HepG2 (cell line): ENCODE data around the gene SRRM2. TPM values are rescaled to one million over a fixed set of nuclear protein-coding genes. Genes with fewer than 3 reads are reported as not detected.

Experiments used
- AGO1 ChIP-seq: fragments of 200-400 bp; formaldehyde crosslinking; IDR thresholded peaks from 2 replicates; pipeline ENCODE4 v1.6.1; 2017; ENCODE audit warnings: mild to moderate bottlenecking, low read depth, low read length, moderate library complexity; ENCODE audit not compliant: poor library complexity, severe bottlenecking
- DR1 ChIP-seq: sonication (generic); formaldehyde crosslinking; IDR thresholded peaks from 2 replicates; pipeline ENCODE4 v1.8.0; 2021; ENCODE audit warnings: mild to moderate bottlenecking, missing genetic modification reagents, inconsistent platforms
- GABPB1 ChIP-seq: IDR thresholded peaks from 2 replicates; pipeline ENCODE4 v1.6.1; 2016; ENCODE audit warnings: mild to moderate bottlenecking, missing genetic modification reagents, moderate library complexity, missing compliant biosample characterization
- HNF4A ChIP-seq: sonication (generic); formaldehyde crosslinking; IDR thresholded peaks from 2 replicates; pipeline ENCODE4 v1.4.0; 2020; ENCODE audit warnings: missing genetic modification reagents
- HOXA5 ChIP-seq: sonication (generic); formaldehyde crosslinking; IDR thresholded peaks from 2 replicates; pipeline ENCODE4 v1.4.0; 2020; ENCODE audit warnings: missing genetic modification reagents
- KDM4B ChIP-seq: sonication (generic); formaldehyde crosslinking; IDR thresholded peaks from 2 replicates; pipeline ENCODE4 v1.4.0; 2020; ENCODE audit warnings: missing genetic modification reagents
- RCOR2 ChIP-seq: IDR thresholded peaks from 2 replicates; pipeline ENCODE4 v1.6.1; 2016; ENCODE audit warnings: missing biosample characterization, missing genetic modification reagents
- TRIM24 ChIP-seq: sonication (generic); formaldehyde crosslinking; IDR thresholded peaks from 2 replicates; pipeline ENCODE4 v1.8.0; 2022; ENCODE audit warnings: mild to moderate bottlenecking, missing genetic modification reagents
- ZFP1 ChIP-seq: IDR thresholded peaks from 2 replicates; pipeline ENCODE4 v1.6.1; 2016
- ZNF12 ChIP-seq: sonication (generic); formaldehyde crosslinking; IDR thresholded peaks from 2 replicates; pipeline ENCODE4 v1.5.0; 2020; ENCODE audit warnings: missing genetic modification reagents
- ZNF251 ChIP-seq: sonication (generic); formaldehyde crosslinking; IDR thresholded peaks from 2 replicates; pipeline ENCODE4 v1.9.0; 2021; ENCODE audit warnings: mild to moderate bottlenecking, missing genetic modification reagents
- ZNF670 ChIP-seq: sonication (generic); formaldehyde crosslinking; IDR thresholded peaks from 2 replicates; pipeline ENCODE4 v1.8.0; 2022; ENCODE audit warnings: mild to moderate bottlenecking, missing genetic modification reagents, borderline replicate concordance
- ZNF746 ChIP-seq: sonication (generic); formaldehyde crosslinking; IDR thresholded peaks from 2 replicates; pipeline ENCODE4 v1.8.0; 2022; ENCODE audit warnings: mild to moderate bottlenecking, missing genetic modification reagents
- polyA plus RNA-seq, 8 experiments: library from polyadenylated mRNA; depleted of rRNA in 3 of 8; stranded (reverse) in 7 of 8; unstranded in 1 of 8; fragments of >200 nt; fragmentation: Illumina TruSeq in 4 of 8; extraction: Trizol in 4 of 8; gene quantifications; 2 replicates each; pipeline versions ENCODE4 v1.2.1 to v1.2.3, GENCODE V29; 2011 to 2016; ENCODE audit warnings: low read depth in 4 of 8, missing spikeins in 1 of 8, mixed read lengths in 1 of 8; ENCODE audit not compliant: insufficient read depth in 1 of 8
- total RNA-seq, 5 experiments: library from RNA; depleted of rRNA; stranded (reverse); fragments of >200 nt; fragmentation: Illumina TruSeq; extraction: Trizol; gene quantifications; 2 replicates each; pipeline ENCODE4 v1.2.3, GENCODE V29; 2016; ENCODE audit warnings: low read depth in 1 of 5
- TF ChIP-seq, protein P1 (sequence below): IDR thresholded peaks from 2 replicates; pipeline ENCODE4 v1.4.0; 2020; ENCODE audit warnings: mild to moderate bottlenecking, missing genetic modification reagents
- TF ChIP-seq, protein P2 (sequence below): sonication (generic); formaldehyde crosslinking; IDR thresholded peaks from 2 replicates; pipeline ENCODE4 v1.5.1; 2020; ENCODE audit warnings: missing genetic modification reagents, mild to moderate bottlenecking, borderline replicate concordance
- TF ChIP-seq, protein P3 (sequence below): fragments of 450-650 bp; IDR thresholded peaks from 2 replicates; pipeline ENCODE4 v1.6.1; 2016
- TF ChIP-seq, protein P4 (sequence below): sonication (generic); formaldehyde crosslinking; IDR thresholded peaks from 2 replicates; pipeline ENCODE4 v1.4.0; 2020; ENCODE audit warnings: missing genetic modification reagents, borderline replicate concordance
- TF ChIP-seq, protein P5 (sequence below): sonication (generic); formaldehyde crosslinking; IDR thresholded peaks from 2 replicates; pipeline ENCODE4 v1.8.0; 2022; ENCODE audit warnings: low read depth, missing genetic modification reagents
- TF ChIP-seq, protein P6 (sequence below): IDR thresholded peaks from 2 replicates; pipeline ENCODE4 v1.6.1; 2016

SRRM2 gene
- total and polyA plus RNA-seq, 2 of the 13 experiments (the other 11 are each of a cell fraction or from before 2014, with no cell fraction given) = 50.4 to 112 TPM

DNA sequence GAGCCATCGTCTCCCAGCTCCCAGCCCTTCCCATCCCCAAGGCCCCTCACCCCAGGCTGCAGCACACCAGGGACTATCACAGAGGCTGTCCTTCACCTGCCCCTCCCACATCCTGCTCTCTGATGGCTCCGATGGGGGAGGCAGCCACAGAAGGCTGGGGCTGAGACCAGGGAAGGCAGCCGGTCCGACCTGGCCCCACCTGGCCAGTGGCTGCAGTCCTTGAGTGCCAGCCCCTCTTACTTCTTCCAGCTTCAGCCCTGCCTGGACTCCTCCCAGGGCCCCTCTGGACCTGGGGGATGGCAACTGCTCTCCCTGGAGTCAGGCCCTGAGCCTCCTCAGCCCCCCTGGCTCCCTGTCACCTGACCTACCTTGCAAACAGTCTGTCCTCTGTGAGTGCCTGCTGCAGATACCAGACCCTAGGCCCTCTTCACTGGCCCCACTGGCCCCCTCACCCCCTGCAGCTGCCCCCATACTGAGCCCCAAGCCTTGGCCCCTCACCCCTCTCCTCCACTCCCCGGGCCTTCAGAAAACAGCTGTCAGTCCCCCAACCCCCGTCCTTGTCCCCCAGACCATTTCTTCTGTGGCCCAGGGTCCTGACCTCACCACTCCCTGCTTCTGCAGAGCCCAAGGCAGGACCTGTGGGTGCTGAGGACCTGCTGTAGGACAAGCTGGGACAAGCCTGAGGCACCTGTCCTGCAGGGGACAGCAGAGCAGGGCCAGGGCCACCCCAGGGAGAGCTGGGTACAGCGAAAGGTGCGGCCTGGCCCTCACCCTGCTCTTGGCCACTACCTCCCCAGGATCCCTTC, 12.6 kb upstream of the SRRM2 start (continued):
- TF ChIP-seq, protein P1, sequence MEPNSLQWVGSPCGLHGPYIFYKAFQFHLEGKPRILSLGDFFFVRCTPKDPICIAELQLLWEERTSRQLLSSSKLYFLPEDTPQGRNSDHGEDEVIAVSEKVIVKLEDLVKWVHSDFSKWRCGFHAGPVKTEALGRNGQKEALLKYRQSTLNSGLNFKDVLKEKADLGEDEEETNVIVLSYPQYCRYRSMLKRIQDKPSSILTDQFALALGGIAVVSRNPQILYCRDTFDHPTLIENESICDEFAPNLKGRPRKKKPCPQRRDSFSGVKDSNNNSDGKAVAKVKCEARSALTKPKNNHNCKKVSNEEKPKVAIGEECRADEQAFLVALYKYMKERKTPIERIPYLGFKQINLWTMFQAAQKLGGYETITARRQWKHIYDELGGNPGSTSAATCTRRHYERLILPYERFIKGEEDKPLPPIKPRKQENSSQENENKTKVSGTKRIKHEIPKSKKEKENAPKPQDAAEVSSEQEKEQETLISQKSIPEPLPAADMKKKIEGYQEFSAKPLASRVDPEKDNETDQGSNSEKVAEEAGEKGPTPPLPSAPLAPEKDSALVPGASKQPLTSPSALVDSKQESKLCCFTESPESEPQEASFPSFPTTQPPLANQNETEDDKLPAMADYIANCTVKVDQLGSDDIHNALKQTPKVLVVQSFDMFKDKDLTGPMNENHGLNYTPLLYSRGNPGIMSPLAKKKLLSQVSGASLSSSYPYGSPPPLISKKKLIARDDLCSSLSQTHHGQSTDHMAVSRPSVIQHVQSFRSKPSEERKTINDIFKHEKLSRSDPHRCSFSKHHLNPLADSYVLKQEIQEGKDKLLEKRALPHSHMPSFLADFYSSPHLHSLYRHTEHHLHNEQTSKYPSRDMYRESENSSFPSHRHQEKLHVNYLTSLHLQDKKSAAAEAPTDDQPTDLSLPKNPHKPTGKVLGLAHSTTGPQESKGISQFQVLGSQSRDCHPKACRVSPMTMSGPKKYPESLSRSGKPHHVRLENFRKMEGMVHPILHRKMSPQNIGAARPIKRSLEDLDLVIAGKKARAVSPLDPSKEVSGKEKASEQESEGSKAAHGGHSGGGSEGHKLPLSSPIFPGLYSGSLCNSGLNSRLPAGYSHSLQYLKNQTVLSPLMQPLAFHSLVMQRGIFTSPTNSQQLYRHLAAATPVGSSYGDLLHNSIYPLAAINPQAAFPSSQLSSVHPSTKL (CRISPR knock-in tag) = no peak; the same call in 1 of the 2 replicates
- peak; percentile 46; the same call in 1 of the 2 replicates for TF ChIP-seq GABPB1 (CRISPR knock-in tag)
- no peak for TF ChIP-seq ZNF670 (CRISPR knock-in tag)
- no peak for TF ChIP-seq HOXA5 (CRISPR knock-in tag)
- TF ChIP-seq TRIM24 (CRISPR knock-in tag) = no peak
- TF ChIP-seq HNF4A = peak; percentile 8; the same call in 1 of the 2 replicates
- no peak for TF ChIP-seq RCOR2 (CRISPR knock-in tag)
- TF ChIP-seq, protein P2, sequence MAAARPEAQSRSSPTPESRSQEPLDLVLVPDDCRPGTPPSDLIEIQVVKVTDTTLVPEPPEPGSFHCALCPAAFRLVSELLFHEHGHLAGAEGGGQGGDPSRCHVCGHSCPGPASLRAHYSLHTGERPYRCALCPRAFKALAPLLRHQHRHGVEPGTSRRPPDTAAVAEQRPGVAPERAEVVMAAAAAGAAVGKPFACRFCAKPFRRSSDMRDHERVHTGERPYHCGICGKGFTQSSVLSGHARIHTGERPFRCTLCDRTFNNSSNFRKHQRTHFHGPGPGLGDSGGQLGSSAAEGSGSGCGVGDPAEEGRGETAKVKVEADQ (CRISPR knock-in tag) = no peak
- TF ChIP-seq, protein P3, sequence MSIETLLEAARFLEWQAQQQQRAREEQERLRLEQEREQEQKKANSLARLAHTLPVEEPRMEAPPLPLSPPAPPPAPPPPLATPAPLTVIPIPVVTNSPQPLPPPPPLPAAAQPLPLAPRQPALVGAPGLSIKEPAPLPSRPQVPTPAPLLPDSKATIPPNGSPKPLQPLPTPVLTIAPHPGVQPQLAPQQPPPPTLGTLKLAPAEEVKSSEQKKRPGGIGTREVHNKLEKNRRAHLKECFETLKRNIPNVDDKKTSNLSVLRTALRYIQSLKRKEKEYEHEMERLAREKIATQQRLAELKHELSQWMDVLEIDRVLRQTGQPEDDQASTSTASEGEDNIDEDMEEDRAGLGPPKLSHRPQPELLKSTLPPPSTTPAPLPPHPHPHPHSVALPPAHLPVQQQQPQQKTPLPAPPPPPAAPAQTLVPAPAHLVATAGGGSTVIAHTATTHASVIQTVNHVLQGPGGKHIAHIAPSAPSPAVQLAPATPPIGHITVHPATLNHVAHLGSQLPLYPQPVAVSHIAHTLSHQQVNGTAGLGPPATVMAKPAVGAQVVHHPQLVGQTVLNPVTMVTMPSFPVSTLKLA = no peak
- TF ChIP-seq ZNF251 = no peak
- TF ChIP-seq, protein P4, sequence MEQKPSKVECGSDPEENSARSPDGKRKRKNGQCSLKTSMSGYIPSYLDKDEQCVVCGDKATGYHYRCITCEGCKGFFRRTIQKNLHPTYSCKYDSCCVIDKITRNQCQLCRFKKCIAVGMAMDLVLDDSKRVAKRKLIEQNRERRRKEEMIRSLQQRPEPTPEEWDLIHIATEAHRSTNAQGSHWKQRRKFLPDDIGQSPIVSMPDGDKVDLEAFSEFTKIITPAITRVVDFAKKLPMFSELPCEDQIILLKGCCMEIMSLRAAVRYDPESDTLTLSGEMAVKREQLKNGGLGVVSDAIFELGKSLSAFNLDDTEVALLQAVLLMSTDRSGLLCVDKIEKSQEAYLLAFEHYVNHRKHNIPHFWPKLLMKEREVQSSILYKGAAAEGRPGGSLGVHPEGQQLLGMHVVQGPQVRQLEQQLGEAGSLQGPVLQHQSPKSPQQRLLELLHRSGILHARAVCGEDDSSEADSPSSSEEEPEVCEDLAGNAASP (CRISPR knock-in tag) = no peak
- no peak for TF ChIP-seq KDM4B
- peak; percentile 42 for TF ChIP-seq AGO1
- TF ChIP-seq ZNF12 (CRISPR knock-in tag) = no peak
- TF ChIP-seq, protein P5, sequence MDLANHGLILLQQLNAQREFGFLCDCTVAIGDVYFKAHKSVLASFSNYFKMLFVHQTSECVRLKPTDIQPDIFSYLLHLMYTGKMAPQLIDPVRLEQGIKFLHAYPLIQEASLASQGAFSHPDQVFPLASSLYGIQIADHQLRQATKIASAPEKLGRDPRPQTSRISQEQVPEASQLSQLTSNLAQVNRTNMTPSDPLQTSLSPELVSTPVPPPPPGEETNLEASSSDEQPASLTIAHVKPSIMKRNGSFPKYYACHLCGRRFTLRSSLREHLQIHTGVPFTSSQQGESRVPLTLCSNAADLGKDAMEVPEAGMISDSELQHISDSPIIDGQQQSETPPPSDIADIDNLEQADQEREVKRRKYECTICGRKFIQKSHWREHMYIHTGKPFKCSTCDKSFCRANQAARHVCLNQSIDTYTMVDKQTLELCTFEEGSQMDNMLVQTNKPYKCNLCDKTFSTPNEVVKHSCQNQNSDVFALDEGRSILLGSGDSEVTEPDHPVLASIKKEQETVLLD (CRISPR knock-in tag) = no peak
- TF ChIP-seq DR1 (CRISPR knock-in tag) = no peak
- TF ChIP-seq ZFP1 = no peak
- TF ChIP-seq, protein P6, sequence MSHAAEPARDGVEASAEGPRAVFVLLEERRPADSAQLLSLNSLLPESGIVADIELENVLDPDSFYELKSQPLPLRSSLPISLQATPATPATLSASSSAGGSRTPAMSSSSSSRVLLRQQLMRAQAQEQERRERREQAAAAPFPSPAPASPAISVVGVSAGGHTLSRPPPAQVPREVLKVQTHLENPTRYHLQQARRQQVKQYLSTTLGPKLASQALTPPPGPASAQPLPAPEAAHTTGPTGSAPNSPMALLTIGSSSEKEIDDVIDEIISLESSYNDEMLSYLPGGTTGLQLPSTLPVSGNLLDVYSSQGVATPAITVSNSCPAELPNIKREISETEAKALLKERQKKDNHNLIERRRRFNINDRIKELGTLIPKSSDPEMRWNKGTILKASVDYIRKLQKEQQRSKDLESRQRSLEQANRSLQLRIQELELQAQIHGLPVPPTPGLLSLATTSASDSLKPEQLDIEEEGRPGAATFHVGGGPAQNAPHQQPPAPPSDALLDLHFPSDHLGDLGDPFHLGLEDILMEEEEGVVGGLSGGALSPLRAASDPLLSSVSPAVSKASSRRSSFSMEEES (CRISPR knock-in tag) = no peak; the same call in 1 of the 2 replicates
- TF ChIP-seq ZNF746 = no peak
